K562 (cell line): Measurements from ENCODE around the gene OTOG. TPM values are rescaled to one million over a fixed set of nuclear protein-coding genes. Genes with fewer than 3 reads are reported as not detected.

ENCODE experiments used
- ELF4 ChIP-seq: fragments of 450-650 bp; formaldehyde crosslinking; IDR thresholded peaks from 2 replicates; pipeline ENCODE4 v1.4.0; 2022; ENCODE audit warnings: missing genetic modification characterization
- RREB1 ChIP-seq: fragments of 250-450 bp; sonication (Bioruptor Pico); IDR thresholded peaks from 2 replicates; pipeline ENCODE4 v1.4.0; 2020
- TEAD2 ChIP-seq: fragments of 450-650 bp; IDR thresholded peaks from 2 replicates; pipeline ENCODE4 v1.6.1; 2016; ENCODE audit warnings: missing genetic modification characterization, control low read depth, missing compliant biosample characterization
- polyA plus RNA-seq, 8 experiments: library from polyadenylated mRNA; depleted of rRNA in 4 of 8; stranded (reverse) in 5 of 8; unstranded in 3 of 8; fragments of >200 nt; fragmentation: Nextera tagmentation in 2 of 8; fragmentation: Illumina TruSeq in 1 of 8; extraction: Ambion mirVana in 2 of 8; extraction: Trizol in 1 of 8; gene quantifications; 2 replicates each; pipeline versions ENCODE4 v1.2.1 to v1.2.3, GENCODE V29; 2011 to 2014; ENCODE audit warnings: inconsistent platforms in 1 of 8, missing spikeins in 1 of 8
- total RNA-seq, 7 experiments: library from RNA; depleted of rRNA in 6 of 7; stranded (reverse); fragments of >200 nt in 6 of 7; fragmentation: Illumina TruSeq in 2 of 7; extraction: Trizol in 2 of 7; gene quantifications; 2 replicates each; pipeline versions ENCODE4 v1.2.1 to v1.2.3, GENCODE V29; 2011 to 2021; ENCODE audit warnings: low replicate concordance in 1 of 7

Gene OTOG
- total and polyA plus RNA-seq, 9 of the 15 experiments (the other 6 are each of a cell fraction or from before 2014, with no cell fraction given), result not detected

GRCh38 chr11:17605651-17606122 lies 58.6 kb downstream of the OTOG start (continued):
- no peak for TF ChIP-seq RREB1 (CRISPR knock-in tag)
- TF ChIP-seq TEAD2 (tag), result no peak
- TF ChIP-seq ELF4 (CRISPR knock-in tag), result no peak
